Trophoblast cell (in vitro differentiated cells and primary cell): ENCODE data around the gene TBX19.

Experiments used
- DNase-seq, 2 donors: peaks; one replicate each; pipeline ENCODE4 v3.0.0-alpha.2; 2016
- H2AFZ ChIP-seq: 2 replicates; pipeline ENCODE4 v1.6.1; 2013; ENCODE audit warnings: low read length, moderate library complexity, mild to moderate bottlenecking; ENCODE audit not compliant: insufficient read depth, poor library complexity
- H2AK5ac ChIP-seq: 2 replicates; pipeline ENCODE4 v1.6.1; 2013; ENCODE audit warnings: mild to moderate bottlenecking, low read length
- H2BK120ac ChIP-seq: 2 replicates; pipeline ENCODE4 v1.6.1; 2013; ENCODE audit warnings: low read length, mild to moderate bottlenecking, moderate library complexity; ENCODE audit not compliant: insufficient read depth, poor library complexity
- H2BK12ac ChIP-seq: 2 replicates; pipeline ENCODE4 v1.6.1; 2013; ENCODE audit warnings: mild to moderate bottlenecking, low read length, moderate library complexity
- H2BK5ac ChIP-seq: 2 replicates; pipeline ENCODE4 v1.6.1; 2013; ENCODE audit warnings: low read length, low read depth, moderate library complexity, mild to moderate bottlenecking; ENCODE audit not compliant: poor library complexity
- H3K14ac ChIP-seq: 2 replicates; pipeline ENCODE4 v1.6.1; 2013; ENCODE audit warnings: mild to moderate bottlenecking, low read length
- H3K18ac ChIP-seq: 2 replicates; pipeline ENCODE4 v1.6.1; 2013; ENCODE audit warnings: mild to moderate bottlenecking, low read length
- H3K23ac ChIP-seq: 2 replicates; pipeline ENCODE4 v1.6.1; 2013; ENCODE audit warnings: low read length
- H3K27ac ChIP-seq: 2 replicates; pipeline ENCODE4 v1.5.1; 2013; ENCODE audit warnings: low read depth, mild to moderate bottlenecking, inconsistent platforms, low read length, moderate library complexity
- H3K27me3 ChIP-seq: 2 replicates; pipeline ENCODE4 v1.6.1; 2013; ENCODE audit warnings: inconsistent platforms, mild to moderate bottlenecking, low read length, moderate library complexity; ENCODE audit not compliant: insufficient read depth
- H3K36me3 ChIP-seq, 2 experiments: 1 replicate in 1 of 2; 2 replicates in 1 of 2; pipeline ENCODE4 v1.6.1; 2013; ENCODE audit warnings: low read length in 2 of 2, mild to moderate bottlenecking in 2 of 2, moderate library complexity in 1 of 2; ENCODE audit not compliant: insufficient read depth in 2 of 2, control insufficient read depth in 1 of 2
- H3K4ac ChIP-seq: 2 replicates; pipeline ENCODE4 v1.6.1; 2013; ENCODE audit warnings: low read depth, mild to moderate bottlenecking, low read length, moderate library complexity
- H3K4me1 ChIP-seq, 2 experiments: 1 replicate in 1 of 2; 2 replicates in 1 of 2; pipeline ENCODE4 v1.6.1; 2013; ENCODE audit warnings: low read length in 2 of 2, mild to moderate bottlenecking in 2 of 2, moderate library complexity in 1 of 2; ENCODE audit not compliant: insufficient read depth in 2 of 2, control insufficient read depth in 1 of 2
- H3K4me2 ChIP-seq: 2 replicates; pipeline ENCODE4 v1.6.1; 2013; ENCODE audit warnings: inconsistent platforms, mild to moderate bottlenecking, low read length, moderate library complexity
- H3K4me3 ChIP-seq: 2 replicates; pipeline ENCODE4 v1.5.1; 2013; ENCODE audit warnings: mild to moderate bottlenecking, low read depth, low read length, inconsistent platforms
- H3K79me1 ChIP-seq: one replicate; pipeline ENCODE4 v1.6.1; 2013; ENCODE audit warnings: low read length
- H3K79me2 ChIP-seq: 2 replicates; pipeline ENCODE4 v1.6.1; 2013; ENCODE audit warnings: low read length, mild to moderate bottlenecking; ENCODE audit not compliant: control insufficient read depth, insufficient read depth, poor library complexity
- H3K9ac ChIP-seq: 2 replicates; pipeline ENCODE4 v1.6.1; 2013; ENCODE audit warnings: mild to moderate bottlenecking, low read length
- H3K9me3 ChIP-seq: 2 replicates; pipeline ENCODE4 v1.6.1; 2013; ENCODE audit warnings: low read depth, mild to moderate bottlenecking, control low read depth, inconsistent platforms, low read length; ENCODE audit not compliant: insufficient read depth
- H4K12ac ChIP-seq: 2 replicates; pipeline ENCODE4 v1.6.1; 2013; ENCODE audit warnings: low read depth, mild to moderate bottlenecking, low read length, moderate library complexity
- H4K8ac ChIP-seq: 2 replicates; pipeline ENCODE4 v1.6.1; 2013; ENCODE audit warnings: low read depth, mild to moderate bottlenecking, low read length, moderate library complexity
- H4K91ac ChIP-seq: one replicate; pipeline ENCODE4 v1.6.1; 2013; ENCODE audit warnings: low read depth, mild to moderate bottlenecking, low read length, moderate library complexity
- WGBS: extraction: QIAGEN DNeasy Blood & Tissue Kit; methylation state at CpG from one replicate; pipeline ENCODE4 v1.1.7; 2013; ENCODE audit warnings: missing lambda C conversion rate; ENCODE audit not compliant: insufficient read length, insufficient coverage; ENCODE audit errors: extremely low coverage; 5-methylcytosine and 5-hydroxymethylcytosine counted together

Gene TBX19

DNA sequence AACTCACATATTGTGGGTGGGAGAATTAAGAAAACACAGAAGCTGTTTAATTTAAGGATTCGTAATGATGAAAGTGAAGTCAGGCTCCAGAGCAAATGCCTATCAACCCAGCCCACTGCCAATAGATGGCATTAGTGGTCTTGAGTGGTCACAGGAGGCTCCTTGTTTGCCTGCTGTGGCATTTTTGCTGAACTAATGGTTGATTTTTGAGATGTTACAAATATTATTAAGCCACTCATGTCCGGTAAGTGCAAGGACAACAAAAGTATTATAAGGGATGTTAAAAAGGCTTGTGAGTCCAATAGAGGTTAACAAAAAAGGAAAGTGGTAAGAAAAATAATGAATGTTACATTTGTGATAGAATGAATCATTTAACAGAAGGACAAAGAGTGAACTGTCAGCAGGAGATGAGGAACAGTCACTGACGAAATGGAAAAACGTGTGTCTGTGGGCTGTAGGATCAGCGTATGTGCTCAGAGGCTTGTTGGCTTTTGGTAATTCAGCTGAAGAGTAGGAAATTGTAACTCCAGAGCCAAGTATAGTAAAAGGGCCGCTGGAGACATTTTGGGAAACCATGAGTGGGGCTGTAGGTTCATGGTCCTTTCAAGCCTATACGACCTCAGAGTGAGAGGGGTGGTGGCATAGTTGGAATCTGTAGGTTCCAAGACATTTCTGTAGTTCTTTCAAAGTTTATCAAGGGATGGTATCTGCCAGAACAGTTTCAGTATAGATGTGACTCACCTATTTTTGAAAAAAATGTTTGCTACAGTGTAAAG lies 43.7 kb upstream of the TBX19 start:
- no CpG with 5 or more reads among the region's 7 CpGs for WGBS
- Histone ChIP-seq H4K8ac (no peak overlapping the region), H3K9me3 (peaks cover 1% of the 10 kb centered on the region), H3K4ac (no peak overlapping the region), H3K27me3 (no peaks in the 10 kb centered on the region), H3K27ac (no peak overlapping the region), H3K9ac (no peak overlapping the region), H3K4me1 (peaks cover 0 to 10% of the 10 kb centered on the region in 2 experiments), H2BK120ac (no peak overlapping the region), H3K4me2 (no peak overlapping the region), H2BK12ac (no peak overlapping the region), H3K14ac (no peak overlapping the region), H4K91ac (no peak overlapping the region), H3K36me3 (peaks cover 16 to 28% of the 10 kb centered on the region in 2 experiments), H3K18ac (no peak overlapping the region), H2BK5ac (no peak overlapping the region), H2AFZ (no peak overlapping the region), H3K4me3 (no peak overlapping the region), H2AK5ac (no peak overlapping the region), H3K79me1 (peaks cover 2% of the 10 kb centered on the region), H3K79me2 (no peaks in the 10 kb centered on the region), H3K23ac (no peak overlapping the region), H4K12ac (no peak overlapping the region)
- peak in 1 of 2 donors; percentile 53 for DNase-seq

DNA sequence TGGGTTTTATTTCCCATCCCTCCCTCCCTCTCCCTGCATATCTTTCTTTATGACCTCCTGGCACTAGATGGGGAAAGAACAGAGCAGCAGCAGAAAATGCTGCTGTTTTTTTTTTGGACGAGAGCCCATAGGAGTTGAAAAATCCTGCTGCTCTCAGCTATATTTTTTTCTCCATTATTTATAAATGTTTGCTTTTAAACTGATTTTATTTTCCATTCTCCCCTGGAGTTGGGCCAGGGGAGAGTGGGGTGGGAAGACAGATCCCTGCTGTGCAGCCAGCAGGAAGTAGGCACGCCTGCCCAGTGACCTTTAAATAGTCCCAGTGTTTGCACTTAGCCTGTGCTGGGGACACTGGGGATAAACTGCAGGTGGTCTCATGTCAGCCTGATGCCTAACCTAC lies 37.5 kb upstream of the TBX19 start:
- Histone ChIP-seq H3K14ac (no peak overlapping the region), H3K4me1 (peaks cover 7% of the 10 kb centered on the region in 2 experiments), H3K27me3 (no peaks in the 10 kb centered on the region), H4K91ac (peak overlapping the region; percentile 42), H2AFZ (no peak overlapping the region), H3K9ac (no peak overlapping the region), H3K79me2 (no peaks in the 10 kb centered on the region), H2BK5ac (peak overlapping the region; percentile 11), H3K4me3 (peak overlapping the region; percentile 4), H3K4me2 (no peak overlapping the region), H2AK5ac (no peak overlapping the region), H2BK120ac (peak overlapping the region; percentile 49), H3K79me1 (peaks cover 2% of the 10 kb centered on the region), H3K36me3 (peaks cover 18 to 37% of the 10 kb centered on the region in 2 experiments), H3K9me3 (peaks cover 1% of the 10 kb centered on the region), H3K23ac (no peak overlapping the region), H3K4ac (no peak overlapping the region), H3K18ac (peak overlapping the region; percentile 20), H3K27ac (no peak overlapping the region), H4K8ac (peak overlapping the region; percentile 30), H4K12ac (no peak overlapping the region), H2BK12ac (peak overlapping the region; percentile 15)
- DNase-seq: no peak
- no CpG with 5 or more reads among the region's 2 CpGs for WGBS

DNA sequence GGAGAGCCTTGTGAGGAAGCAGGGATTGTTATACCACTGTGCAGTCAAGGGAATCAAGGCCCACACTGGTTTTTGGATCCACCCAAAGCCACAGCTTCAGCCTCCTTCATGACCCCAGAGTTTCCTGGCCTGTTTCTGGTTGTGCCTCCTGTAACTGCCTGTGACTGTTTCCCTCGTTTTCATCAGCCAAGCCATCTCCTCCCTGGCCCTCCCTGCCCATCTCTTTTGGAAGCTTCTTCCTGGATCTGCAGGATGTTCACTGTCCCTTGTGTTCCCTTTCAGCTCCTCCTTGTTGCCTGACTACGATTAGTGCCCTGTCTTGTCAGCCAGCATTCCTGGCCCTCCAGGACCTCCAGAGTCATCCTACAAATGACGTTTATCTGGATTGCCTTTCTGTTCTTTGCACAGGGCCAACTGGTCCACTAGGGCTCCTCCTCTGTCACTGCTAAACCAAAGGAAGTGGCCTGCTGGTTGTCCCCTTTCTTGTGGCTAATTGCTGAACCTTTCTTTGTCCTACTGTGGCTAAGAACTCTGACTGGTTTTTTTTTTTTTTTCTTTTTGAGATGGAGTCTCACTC lies 37.0 kb upstream of the TBX19 start:
- Histone ChIP-seq H2BK120ac (no peak overlapping the region), H3K27me3 (no peaks in the 10 kb centered on the region), H4K12ac (no peak overlapping the region), H2BK12ac (peak overlapping the region; percentile 15), H2AK5ac (no peak overlapping the region), H3K23ac (no peak overlapping the region), H3K9me3 (peaks cover 1% of the 10 kb centered on the region), H3K27ac (no peak overlapping the region), H3K14ac (no peak overlapping the region), H2AFZ (no peak overlapping the region), H2BK5ac (peak overlapping the region; percentile 11), H4K8ac (peak overlapping the region; percentile 30), H3K4ac (no peak overlapping the region), H3K36me3 (peaks cover 17 to 37% of the 10 kb centered on the region in 2 experiments), H3K9ac (no peak overlapping the region), H3K79me1 (peaks cover 2% of the 10 kb centered on the region), H3K4me2 (no peak overlapping the region), H4K91ac (peak overlapping the region; percentile 42), H3K4me1 (peaks cover 7% of the 10 kb centered on the region in 2 experiments), H3K18ac (no peak overlapping the region), H3K4me3 (peak overlapping the region; percentile 4), H3K79me2 (no peaks in the 10 kb centered on the region)
- WGBS: no CpG with 5 or more reads among the region's 3 CpGs
- DNase-seq: peak; percentile 69 to 89

DNA sequence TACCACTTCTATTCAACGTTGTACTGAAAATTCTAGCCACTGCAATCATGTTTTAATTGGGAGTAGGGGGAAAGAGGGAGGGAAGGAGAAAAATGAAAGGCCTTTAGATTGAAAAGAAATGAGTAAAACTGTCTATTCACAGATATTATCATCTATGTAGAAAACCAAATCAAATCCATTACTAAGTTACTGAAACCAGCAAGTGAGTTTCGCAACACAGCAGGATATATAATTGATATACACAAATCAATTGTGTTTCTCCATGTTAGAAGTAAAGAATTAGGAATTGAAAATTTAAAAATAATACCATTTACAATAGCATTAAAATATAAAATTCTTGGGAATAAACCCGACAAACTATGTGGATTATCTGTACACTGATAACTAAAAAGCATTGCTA lies 35.6 kb upstream of the TBX19 start:
- H3K4me2 ChIP-seq: no peak overlapping the region
- H2AFZ ChIP-seq: no peak overlapping the region
- H3K79me2 ChIP-seq: no peaks in the 10 kb centered on the region
- no peaks in the 10 kb centered on the region for H3K9me3 ChIP-seq
- no peak overlapping the region for H3K23ac ChIP-seq
- no peak overlapping the region for H4K91ac ChIP-seq
- peaks cover 2% of the 10 kb centered on the region for H3K79me1 ChIP-seq
- H3K14ac ChIP-seq: no peak overlapping the region
- H3K18ac ChIP-seq: no peak overlapping the region
- H3K4ac ChIP-seq: no peak overlapping the region
- WGBS: no CpG with 5 or more reads among the region's 3 CpGs
- H3K4me1 ChIP-seq: peaks cover 5 to 7% of the 10 kb centered on the region in 2 experiments
- H4K12ac ChIP-seq: no peak overlapping the region
- DNase-seq: no peak
- no peaks in the 10 kb centered on the region for H3K27me3 ChIP-seq
- peaks cover 15 to 41% of the 10 kb centered on the region in 2 experiments for H3K36me3 ChIP-seq
- no peak overlapping the region for H3K4me3 ChIP-seq
- H4K8ac ChIP-seq: no peak overlapping the region
- no peak overlapping the region for H2BK5ac ChIP-seq
- no peak overlapping the region for H2BK120ac ChIP-seq
- H2AK5ac ChIP-seq: no peak overlapping the region
- no peak overlapping the region for H3K27ac ChIP-seq
- H3K9ac ChIP-seq: no peak overlapping the region
- H2BK12ac ChIP-seq: no peak overlapping the region
